HG02938 (cell line): ENCODE data around the gene AHDC1.

Source experiments
- ATAC-seq: cut with Tn5 transposase; IDR thresholded peaks from one replicate; pipeline ENCODE4 v1.9.1; 2021; ENCODE audit warnings: mild to moderate bottlenecking, moderate library complexity; ENCODE audit not compliant: unreplicated experiment

AHDC1 gene

DNA sequence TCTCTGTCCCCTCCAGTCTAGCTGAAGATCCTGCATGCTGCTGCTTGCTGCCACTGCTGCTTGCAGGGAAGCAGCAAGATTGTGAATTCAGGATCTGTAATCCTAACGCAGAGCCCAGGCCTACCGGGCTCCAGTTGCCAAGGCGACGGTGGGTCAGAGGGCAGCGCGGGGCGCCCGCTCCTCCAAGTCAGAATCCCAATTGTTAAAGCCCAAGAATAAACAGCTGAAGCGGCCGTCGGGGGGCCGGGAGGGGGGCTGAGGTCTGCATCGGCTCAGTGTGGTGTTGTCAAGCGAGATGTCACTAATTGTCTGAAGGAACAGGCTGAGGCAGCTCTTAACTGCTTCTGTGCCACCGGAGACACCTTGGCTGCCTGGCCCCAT, 36.8 kb downstream of the AHDC1 start:
- ATAC-seq: no peak

- no peak for ATAC-seq
Measured at GRCh38 chr1:27566462-27567145, 37.3 kb downstream of the AHDC1 start.

GRCh38 chr1:27564710-27565649, 39.0 kb downstream of the AHDC1 start:
- no peak for ATAC-seq

DNA sequence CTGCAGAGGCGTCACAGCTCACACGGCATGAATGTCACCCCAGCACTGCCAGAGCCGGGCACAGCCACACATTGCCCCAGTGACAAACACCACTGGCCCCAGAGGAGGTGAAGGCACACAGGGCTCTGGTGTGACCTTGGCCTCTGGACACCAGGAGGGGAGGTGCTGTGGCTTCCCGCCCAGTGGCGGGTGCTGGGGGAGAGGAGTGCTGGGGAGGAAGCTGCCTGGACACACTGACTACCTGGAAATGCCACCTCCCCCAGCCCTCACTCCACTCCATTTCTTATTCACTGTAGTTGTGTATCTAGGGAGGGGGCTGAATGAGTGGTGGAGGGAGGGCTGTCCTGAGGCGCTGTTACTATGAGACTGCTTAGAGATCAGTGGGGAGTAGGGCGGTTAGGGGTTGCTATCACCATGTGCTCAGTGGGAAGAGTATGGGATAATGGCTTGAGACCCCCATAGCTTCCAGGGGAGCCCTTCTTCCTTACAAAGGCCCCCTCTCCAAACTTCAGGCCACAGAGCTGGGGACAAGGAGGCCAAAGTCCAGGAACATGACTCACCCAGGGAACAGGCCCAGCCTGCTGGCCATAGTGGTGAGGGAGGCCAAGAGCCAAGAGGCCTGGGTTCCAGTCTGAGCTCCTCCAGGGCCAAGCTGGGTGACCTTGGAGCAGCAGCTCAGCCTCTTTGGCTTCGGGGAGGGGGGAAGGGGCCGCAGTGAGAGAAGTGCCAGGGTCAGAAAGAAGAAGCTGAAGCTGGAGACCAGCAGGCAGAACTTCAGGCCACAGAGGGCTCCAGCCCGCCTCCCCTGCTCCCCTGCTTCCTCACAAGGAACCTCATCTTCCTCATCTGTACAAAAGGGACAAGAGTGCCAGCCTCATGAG, 40.1 kb downstream of the AHDC1 start:
- ATAC-seq: no peak

- ATAC-seq: no peak
Measured at GRCh38 chr1:27563341-27563590, 40.7 kb downstream of the AHDC1 start.

DNA sequence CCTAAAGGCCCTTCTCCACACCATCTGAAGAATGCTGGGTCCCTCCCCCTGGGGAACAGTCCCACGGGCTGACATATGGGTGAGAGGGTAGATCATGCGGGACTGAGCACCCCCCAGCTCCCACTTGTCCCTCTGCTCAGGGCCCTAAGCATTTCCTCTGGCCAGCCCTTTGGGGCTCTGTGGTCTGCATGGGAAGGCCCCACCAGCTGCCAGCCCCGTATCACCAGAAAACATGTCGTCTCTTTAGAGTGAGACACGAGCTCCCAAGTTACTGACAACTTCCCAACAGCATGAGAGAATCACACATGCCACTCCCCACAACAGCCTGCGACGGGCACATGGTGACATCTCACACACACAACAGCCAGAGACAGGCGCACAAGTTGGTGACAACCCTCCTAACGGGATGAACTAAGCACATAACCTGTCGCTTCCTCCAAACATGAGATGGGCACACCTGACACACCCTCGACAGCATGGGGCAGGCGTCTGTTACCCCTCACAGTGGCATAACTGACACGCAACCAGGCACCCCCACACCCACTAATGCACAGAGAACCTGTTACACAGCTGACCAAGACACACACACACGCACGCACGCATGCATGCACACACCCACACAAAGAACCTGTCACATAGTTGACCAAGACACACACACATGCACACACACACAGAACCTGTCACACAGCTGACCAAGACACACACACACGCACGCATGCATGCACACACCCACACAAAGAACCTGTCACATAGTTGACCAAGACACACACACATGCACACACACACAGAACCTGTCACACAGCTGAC, 41.2 kb downstream of the AHDC1 start:
- no peak for ATAC-seq

GRCh38 chr1:27562021-27562420, 41.9 kb downstream of the AHDC1 start:
- no peak for ATAC-seq

GRCh38 chr1:27561124-27561899, 42.6 kb downstream of the AHDC1 start:
- no peak for ATAC-seq

DNA sequence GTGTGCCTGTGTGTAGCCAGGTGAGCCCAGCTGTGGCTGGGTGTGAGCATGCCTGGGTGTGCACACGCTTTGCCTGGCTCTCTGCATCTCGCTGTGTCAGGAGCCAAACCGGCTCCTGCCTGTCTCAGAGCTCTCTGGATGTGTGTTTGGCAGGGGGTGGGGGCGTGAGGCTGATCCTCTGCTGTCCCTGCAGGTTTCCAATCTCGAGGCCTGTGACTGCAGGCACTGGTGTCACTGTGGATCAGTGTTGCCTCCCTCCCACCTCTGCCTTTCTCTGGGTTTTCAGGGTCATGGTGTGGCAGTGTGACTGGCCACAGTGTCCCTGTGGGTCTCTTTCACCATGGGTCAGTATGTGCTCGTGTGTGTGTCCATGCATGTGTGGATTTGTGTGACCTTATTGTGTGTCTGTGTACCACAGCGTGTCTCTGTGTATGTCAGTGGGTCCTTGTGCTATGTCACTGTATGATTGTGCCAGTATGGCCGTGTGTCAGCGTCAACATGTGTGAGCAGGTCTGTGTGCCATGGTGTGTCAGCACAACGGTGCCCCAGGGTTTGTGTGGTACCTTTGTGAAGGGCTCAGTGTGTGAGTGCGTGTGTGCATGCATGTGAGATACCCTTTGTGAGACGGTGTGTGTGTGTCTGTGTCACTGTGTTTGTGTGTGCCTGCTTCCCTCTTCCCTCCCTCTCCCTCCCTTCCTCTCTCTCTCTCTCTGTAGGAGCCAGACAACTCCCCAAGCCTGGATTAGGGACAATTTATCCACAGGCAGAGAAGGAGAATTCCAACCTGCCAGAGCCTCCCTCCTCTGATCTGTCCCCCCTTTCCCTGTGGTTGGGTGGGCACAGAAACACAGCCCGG, 43.4 kb downstream of the AHDC1 start:
- no peak for ATAC-seq

GRCh38 chr1:27559466-27560030, 44.4 kb downstream of the AHDC1 start:
- no peak for ATAC-seq

GRCh38 chr1:27557596-27558340, 46.2 kb downstream of the AHDC1 start:
- no peak for ATAC-seq

- ATAC-seq: no peak
Measured at GRCh38 chr1:27556781-27557595, 47.0 kb downstream of the AHDC1 start.

DNA sequence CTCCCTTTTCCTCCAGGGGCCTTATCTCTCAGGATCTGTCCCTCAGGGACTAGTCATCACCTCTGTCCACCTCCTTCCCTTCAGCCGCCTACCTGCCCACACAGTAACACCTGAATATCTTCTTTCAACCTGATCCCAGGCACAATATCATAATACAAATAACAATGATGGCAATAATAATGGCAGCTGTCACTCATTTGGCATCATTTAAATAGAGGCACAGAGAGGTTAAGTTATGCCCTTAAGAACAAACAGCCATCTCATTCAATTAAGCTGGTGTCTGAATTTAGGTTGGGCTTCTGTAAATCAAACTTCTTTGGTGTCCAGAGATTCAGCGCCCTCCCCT, 47.5 kb downstream of the AHDC1 start:
- ATAC-seq: no peak

GRCh38 chr1:27555700-27556424, 48.1 kb downstream of the AHDC1 start:
- ATAC-seq: no peak

GRCh38 chr1:27554759-27555699, 48.9 kb downstream of the AHDC1 start:
- no peak for ATAC-seq
